ENCODE results near the gene FAM131A. TPM values are rescaled to one million over a fixed set of nuclear protein-coding genes. Genes with fewer than 3 reads are reported as not detected.
A peak's percentile ranks its signal among the peaks of the same experiment; 100 is the strongest.

FAM131A gene
- total RNA-seq = 9.8 and 10.6 TPM in 2 replicates

- H4K20me1 ChIP-seq (ENCODE audit: insufficient read depth, low read length) = peaks cover 27% of the 10 kb centered on the region
Observed at GRCh38 chr3:184337399-184337714, at the start of gene FAM131A. Gene FAM131A (plus strand): TSS chr3:184337600. CDS start chr3:184337631, 31 bp downstream.

DNA sequence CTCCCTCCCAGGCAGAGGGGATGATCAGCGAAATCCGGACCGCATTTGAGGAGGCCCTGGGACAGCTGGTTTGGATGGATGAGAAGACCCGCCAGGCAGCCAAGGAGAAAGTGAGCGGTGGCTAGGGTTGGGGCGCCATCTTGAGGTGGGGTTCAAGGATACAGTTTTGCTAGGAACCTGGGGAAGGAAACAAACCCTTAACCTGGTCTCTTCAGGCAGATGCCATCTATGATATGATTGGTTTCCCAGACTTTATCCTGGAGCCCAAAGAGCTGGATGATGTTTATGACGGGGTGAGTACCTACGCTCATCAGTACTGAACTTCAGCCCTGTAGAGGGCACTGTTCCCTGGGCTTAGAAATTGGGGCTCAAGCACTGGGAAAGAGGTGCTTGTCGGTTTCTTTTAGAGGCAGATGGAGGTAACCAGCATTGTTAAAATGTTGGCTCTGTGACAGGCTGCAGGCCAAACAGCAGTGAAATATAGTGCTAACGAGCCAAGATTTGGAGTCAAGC, 47.9 kb upstream of the FAM131A start:
- no peak overlapping the region for H3K27ac ChIP-seq (ENCODE audit: low read depth, low read length)
- no peaks in the 10 kb centered on the region for H3K4me1 ChIP-seq (ENCODE audit: insufficient read depth, low read length)
- DNase-seq (ENCODE audit: insufficient read length, low spot score, missing footprints) = peak; percentile 92

More at GRCh38 chr3:184337399-184337714, at the start of gene FAM131A:
- DNase-seq (ENCODE audit: insufficient read length, low spot score, missing footprints) = peak; percentile 88
- H3K27me3 ChIP-seq (ENCODE audit: insufficient read depth, low read length) = no peaks in the 10 kb centered on the region
- peaks cover 59% of the 10 kb centered on the region for H3K79me2 ChIP-seq (ENCODE audit: insufficient read depth, low read length)
- H2AFZ ChIP-seq (ENCODE audit: low read length) = peak within 1 kb of the TSS; percentile 45
- TF ChIP-seq, protein P1, sequence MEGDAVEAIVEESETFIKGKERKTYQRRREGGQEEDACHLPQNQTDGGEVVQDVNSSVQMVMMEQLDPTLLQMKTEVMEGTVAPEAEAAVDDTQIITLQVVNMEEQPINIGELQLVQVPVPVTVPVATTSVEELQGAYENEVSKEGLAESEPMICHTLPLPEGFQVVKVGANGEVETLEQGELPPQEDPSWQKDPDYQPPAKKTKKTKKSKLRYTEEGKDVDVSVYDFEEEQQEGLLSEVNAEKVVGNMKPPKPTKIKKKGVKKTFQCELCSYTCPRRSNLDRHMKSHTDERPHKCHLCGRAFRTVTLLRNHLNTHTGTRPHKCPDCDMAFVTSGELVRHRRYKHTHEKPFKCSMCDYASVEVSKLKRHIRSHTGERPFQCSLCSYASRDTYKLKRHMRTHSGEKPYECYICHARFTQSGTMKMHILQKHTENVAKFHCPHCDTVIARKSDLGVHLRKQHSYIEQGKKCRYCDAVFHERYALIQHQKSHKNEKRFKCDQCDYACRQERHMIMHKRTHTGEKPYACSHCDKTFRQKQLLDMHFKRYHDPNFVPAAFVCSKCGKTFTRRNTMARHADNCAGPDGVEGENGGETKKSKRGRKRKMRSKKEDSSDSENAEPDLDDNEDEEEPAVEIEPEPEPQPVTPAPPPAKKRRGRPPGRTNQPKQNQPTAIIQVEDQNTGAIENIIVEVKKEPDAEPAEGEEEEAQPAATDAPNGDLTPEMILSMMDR (IDR thresholded peaks at IDR 0.05; ENCODE audit: extremely low read depth, low read depth, low read length) = no peak
- H3K27ac ChIP-seq (ENCODE audit: low read depth, low read length) = peak within 1 kb of the TSS; percentile 97
- peaks cover 42% of the 10 kb centered on the region for H3K36me3 ChIP-seq (ENCODE audit: insufficient read depth, low read length)
- H3K4me2 ChIP-seq (ENCODE audit: insufficient read depth, low read length) = peak within 1 kb of the TSS; percentile 94
- H3K4me1 ChIP-seq (ENCODE audit: insufficient read depth, low read length) = peaks cover 55% of the 10 kb centered on the region
- no peaks in the 10 kb centered on the region for H3K9me3 ChIP-seq (ENCODE audit: low read depth, low read length)
- H3K4me3 ChIP-seq (ENCODE audit: insufficient read depth, low read length) = peak within 1 kb of the TSS; percentile 77

GRCh38 chr3:184290331-184290730, 47.1 kb upstream of the FAM131A start:
- TF ChIP-seq, protein P1 (IDR thresholded peaks at IDR 0.05; ENCODE audit: extremely low read depth, low read depth, low read length) = no peak
- H3K4me3 ChIP-seq (ENCODE audit: insufficient read depth, low read length) = no peak overlapping the region
- no peak overlapping the region for H2AFZ ChIP-seq (ENCODE audit: low read length)
- no peak for DNase-seq (ENCODE audit: insufficient read length, low spot score, missing footprints)
- no peaks in the 10 kb centered on the region for H4K20me1 ChIP-seq (ENCODE audit: insufficient read depth, low read length)
- no peaks in the 10 kb centered on the region for H3K36me3 ChIP-seq (ENCODE audit: insufficient read depth, low read length)
- H3K27ac ChIP-seq (ENCODE audit: low read depth, low read length) = no peak overlapping the region
- H3K4me1 ChIP-seq (ENCODE audit: insufficient read depth, low read length) = no peaks in the 10 kb centered on the region
- H3K9me3 ChIP-seq (ENCODE audit: low read depth, low read length) = no peaks in the 10 kb centered on the region
- no peak overlapping the region for H3K4me2 ChIP-seq (ENCODE audit: insufficient read depth, low read length)
- H3K79me2 ChIP-seq (ENCODE audit: insufficient read depth, low read length) = no peaks in the 10 kb centered on the region
- peaks cover 20% of the 10 kb centered on the region for H3K27me3 ChIP-seq (ENCODE audit: insufficient read depth, low read length)

More for the DNA sequence above, 47.9 kb upstream of the FAM131A start:
- Histone ChIP-seq H3K27me3 (ENCODE audit: insufficient read depth, low read length) (peaks cover 20% of the 10 kb centered on the region), H3K36me3 (ENCODE audit: insufficient read depth, low read length) (no peaks in the 10 kb centered on the region), H2AFZ (ENCODE audit: low read length) (peak overlapping the region; percentile 29), H4K20me1 (ENCODE audit: insufficient read depth, low read length) (no peaks in the 10 kb centered on the region), H3K9me3 (ENCODE audit: low read depth, low read length) (no peaks in the 10 kb centered on the region), H3K79me2 (ENCODE audit: insufficient read depth, low read length) (no peaks in the 10 kb centered on the region), H3K4me2 (ENCODE audit: insufficient read depth, low read length) (no peak overlapping the region), H3K4me3 (ENCODE audit: insufficient read depth, low read length) (no peak overlapping the region)
- TF ChIP-seq, protein P1 (IDR thresholded peaks at IDR 0.05; ENCODE audit: extremely low read depth, low read depth, low read length) = peak; percentile 82

- TF ChIP-seq, protein P1 (IDR thresholded peaks at IDR 0.05; ENCODE audit: extremely low read depth, low read depth, low read length) = no peak
- no peaks in the 10 kb centered on the region for H3K4me1 ChIP-seq (ENCODE audit: insufficient read depth, low read length)
- peaks cover 14% of the 10 kb centered on the region for H3K27me3 ChIP-seq (ENCODE audit: insufficient read depth, low read length)
- no peaks in the 10 kb centered on the region for H3K9me3 ChIP-seq (ENCODE audit: low read depth, low read length)
- H2AFZ ChIP-seq (ENCODE audit: low read length) = no peak overlapping the region
- H3K4me2 ChIP-seq (ENCODE audit: insufficient read depth, low read length) = no peak overlapping the region
- DNase-seq (ENCODE audit: insufficient read length, low spot score, missing footprints) = peak; percentile 55
- H3K27ac ChIP-seq (ENCODE audit: low read depth, low read length) = no peak overlapping the region
- no peaks in the 10 kb centered on the region for H3K79me2 ChIP-seq (ENCODE audit: insufficient read depth, low read length)
- H4K20me1 ChIP-seq (ENCODE audit: insufficient read depth, low read length) = no peaks in the 10 kb centered on the region
- no peaks in the 10 kb centered on the region for H3K36me3 ChIP-seq (ENCODE audit: insufficient read depth, low read length)
- H3K4me3 ChIP-seq (ENCODE audit: insufficient read depth, low read length) = no peak overlapping the region
Observed at GRCh38 chr3:184291044-184291737, 46.2 kb upstream of the FAM131A start.

Measured in osteoblast (primary cell).